Renal pelvis (tissue), 4 donors: Measurements from ENCODE around the gene TEX12. TPM values are rescaled to one million over a fixed set of nuclear protein-coding genes. Genes with fewer than 3 reads are reported as not detected.

Experiments
- DNase-seq: peaks from one replicate; pipeline ENCODE4 v3.0.0-alpha.2; 2013
- polyA plus RNA-seq, 3 donors: library from polyadenylated mRNA; unstranded; fragments of 120-200 nt; gene quantifications; one replicate each; pipeline ENCODE4 v1.2.1, GENCODE V29; 2013; ENCODE audit not compliant: insufficient read length in 3 of 3

Gene TEX12
- polyA plus RNA-seq, 3 donors, result 0.42 TPM; not detected in 2

DNA sequence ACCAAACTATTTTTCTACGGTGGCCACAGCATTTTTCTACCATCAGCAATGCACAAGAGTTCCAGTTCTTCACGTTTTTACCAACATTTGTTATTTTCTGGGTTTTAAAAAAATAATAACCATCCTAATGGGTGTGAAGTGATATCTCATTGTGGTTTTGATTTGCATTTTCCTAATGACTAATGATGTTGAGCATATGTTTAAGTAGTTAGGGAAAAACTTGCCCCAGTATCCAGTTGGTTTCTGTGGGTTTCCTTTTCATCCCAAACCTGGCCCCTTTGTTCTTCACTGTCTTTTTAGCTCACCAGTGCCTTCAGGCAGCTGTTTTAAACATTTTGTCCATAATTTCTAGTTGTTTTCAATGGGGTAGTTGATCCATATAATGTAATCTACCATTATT, 44.4 kb downstream of the TEX12 start:
- DNase-seq, result no peak

DNA sequence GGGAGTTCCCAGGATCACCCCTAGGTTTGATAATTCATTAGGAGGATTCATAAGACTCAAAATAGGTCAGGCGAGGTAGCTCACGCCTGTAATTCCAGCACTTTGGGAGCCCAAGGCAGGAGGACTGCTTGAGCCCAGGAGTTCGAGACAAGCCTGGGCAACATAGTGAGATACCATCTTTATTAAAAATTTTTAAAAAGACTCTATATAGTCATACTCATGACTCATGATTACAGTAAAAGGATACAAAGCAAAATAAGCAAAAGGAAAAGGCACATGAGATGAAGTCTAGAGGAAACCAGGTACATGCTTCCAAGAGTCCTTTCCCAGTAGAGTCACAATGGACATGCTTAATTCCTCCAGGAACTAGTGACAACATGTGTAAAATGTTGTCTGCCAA, 45.1 kb downstream of the TEX12 start:
- no peak for DNase-seq

DNA sequence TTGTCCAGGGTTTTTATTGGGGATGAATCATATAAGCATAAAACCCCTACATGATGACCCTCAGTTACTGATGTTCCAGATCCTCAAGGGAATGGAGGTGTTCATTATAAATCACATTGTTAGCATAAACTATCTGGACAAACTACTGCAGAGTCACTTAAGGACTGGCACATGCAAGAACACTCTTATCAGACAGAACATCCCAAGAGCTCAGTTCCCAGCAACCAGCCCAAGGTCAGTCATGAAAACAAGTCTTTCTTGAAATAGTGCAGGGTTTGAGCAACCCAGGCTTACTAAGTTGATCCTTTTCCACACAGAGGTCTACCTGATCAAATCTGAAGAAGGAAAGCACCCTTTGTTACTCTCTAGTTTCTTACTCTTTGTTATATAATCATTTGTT, 45.5 kb downstream of the TEX12 start:
- DNase-seq, result no peak

DNA sequence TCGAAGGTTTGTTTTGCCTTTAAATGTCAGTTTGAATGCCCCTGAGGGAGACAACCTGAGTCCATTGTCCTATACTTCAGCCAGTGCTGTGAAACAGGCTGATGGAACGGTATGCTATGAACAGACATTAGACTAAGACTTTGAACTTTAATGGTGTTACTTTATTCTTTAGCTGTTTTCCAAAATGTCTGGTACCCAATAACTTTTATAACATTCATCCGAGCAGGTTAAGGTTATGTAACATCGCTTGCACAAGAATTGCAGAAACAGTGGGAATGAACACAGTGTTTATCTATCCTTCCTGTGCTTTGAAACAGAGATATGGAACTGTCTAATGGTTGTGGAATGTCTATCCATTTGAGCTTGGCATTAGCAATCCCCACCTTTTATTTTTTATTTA, 46.6 kb downstream of the TEX12 start:
- DNase-seq, result no peak

DNA sequence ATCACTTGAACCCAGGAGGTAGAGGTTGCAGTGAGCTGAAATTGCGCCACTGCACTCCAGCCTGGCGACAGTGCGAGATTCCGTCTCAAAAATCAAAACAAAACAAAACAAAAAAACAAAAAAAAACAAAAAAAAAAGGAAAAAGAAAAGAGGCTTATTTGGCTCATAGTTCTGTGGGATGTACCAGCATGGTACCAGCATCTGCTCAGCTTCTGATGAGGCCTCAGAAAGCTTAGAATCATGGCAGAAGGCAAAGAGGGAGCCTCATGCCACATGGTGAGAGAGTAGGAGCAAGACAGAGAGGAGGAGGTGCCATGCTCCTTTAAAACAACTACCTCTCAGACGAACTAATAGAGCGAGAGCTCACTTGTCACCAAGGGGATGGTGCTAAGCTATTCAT, 48.4 kb downstream of the TEX12 start:
- DNase-seq, result no peak

DNA sequence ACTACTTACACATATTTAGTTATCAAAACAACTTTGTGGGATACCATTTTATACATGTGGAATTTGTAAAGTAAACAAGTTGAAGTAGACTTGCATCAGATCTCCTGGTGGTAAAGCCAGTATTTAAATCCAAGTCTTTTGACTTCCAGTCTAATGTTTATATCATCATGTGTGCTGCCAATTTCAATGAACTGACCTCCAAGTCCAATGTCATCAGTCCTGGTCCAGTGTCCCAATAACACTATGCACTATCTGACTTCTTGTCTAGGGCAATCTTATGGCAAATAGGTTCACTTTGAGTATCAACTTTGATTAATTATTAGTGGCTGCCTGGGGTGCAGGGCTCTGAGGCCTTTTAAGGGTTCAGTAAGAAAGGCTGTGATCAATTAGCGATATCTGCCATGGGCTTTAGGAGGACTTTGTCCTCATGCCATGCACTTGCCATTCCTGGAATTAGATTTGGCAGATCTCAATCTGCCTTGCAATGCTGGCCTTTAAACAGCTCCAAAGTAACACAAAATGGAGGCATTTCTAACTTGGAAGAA, 49.5 kb downstream of the TEX12 start:
- no peak for DNase-seq

DNA sequence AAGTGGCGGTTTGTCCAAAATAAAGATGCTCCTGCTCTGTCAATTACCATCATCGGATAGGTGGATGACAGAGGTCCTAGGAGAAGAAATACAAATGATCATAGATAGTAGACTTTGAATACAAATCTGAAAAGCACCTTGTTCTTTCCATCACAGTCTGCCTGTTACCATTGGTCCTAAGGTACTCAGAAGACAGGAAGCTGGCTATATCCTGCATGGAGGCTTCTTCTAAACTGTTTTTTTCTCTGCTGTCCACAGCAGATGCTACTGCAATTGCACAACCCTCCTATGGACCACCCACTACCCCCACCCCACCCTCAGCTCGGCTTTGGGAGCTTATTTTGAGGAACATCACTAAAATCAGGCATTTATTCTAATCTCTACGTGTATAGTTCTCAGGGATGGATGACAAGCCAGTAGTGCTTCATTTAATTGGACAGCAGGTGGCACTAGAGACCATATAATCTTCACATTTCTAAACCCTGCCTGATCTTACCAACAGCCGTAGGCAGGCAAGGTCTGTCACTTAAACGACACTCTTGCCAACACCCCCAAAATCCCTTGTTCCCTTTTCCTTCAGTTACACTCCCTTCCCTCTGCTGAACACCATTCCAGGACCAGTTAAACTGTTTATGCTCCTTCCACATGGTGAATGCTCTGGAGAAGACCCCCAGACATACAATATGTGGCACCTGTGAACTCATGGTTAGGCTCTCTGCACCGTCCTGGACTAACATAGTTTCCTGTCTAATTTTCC, 52.5 kb downstream of the TEX12 start:
- peak; percentile 74 for DNase-seq

DNA sequence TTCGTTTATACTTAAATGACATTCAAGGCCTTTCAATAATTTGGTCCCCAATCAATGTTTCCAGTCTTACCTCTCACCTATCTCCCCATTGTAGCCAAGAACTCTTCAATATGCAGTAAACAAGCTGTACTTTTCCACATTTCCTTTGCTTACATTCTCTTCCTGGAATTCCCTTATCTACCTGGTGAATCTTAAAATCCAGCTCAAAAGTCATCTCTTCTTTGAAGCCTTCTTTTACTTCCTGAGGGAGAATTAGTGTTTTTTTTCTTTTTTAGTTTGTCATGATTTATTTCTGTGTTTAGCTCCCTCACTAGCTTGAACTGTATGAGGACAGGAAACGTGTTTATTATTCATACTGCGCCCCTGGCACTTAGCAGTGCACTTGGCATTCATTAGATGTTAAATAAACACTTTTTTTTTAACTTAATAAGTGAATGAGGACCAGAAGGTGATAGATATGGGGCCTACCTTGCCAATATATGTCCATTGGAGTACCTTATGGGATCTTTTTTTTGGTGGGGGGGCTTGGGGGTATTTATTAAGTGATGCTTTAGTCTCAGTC, 54.2 kb downstream of the TEX12 start:
- DNase-seq, result no peak

Other genes with a start within 250 kb of the TEX12 start
- 10 to 100 TPM; 10.9 to 11.4 (median 10.9) TPM for gene C11orf52, start 248.5 kb upstream of the TEX12 start, polyA plus RNA-seq
- 10 to 100 TPM; 16.9 to 20.9 (median 20.0) TPM for gene DIXDC1, start 230.0 kb upstream of the TEX12 start, polyA plus RNA-seq
- gene DLAT, start 142.0 kb upstream of the TEX12 start, polyA plus RNA-seq, result 10 to 100 TPM; 45.8 to 50.1 (median 48.3) TPM
- 10 to 100 TPM in 2 of 3 donors, 1 to 10 TPM in 1; 7.9 to 13.2 (median 12.8) TPM for gene PIH1D2, start 93.4 kb upstream of the TEX12 start, polyA plus RNA-seq
- 10 to 100 TPM; 49.4 to 60.6 (median 54.4) TPM for gene NKAPD1, start 93.1 kb upstream of the TEX12 start, polyA plus RNA-seq
- 10 to 100 TPM; 67.4 to 86.2 (median 74.2) TPM for gene TIMM8B, start 80.6 kb upstream of the TEX12 start, polyA plus RNA-seq
- gene SDHD, start 80.5 kb upstream of the TEX12 start, polyA plus RNA-seq, result 100 to 1,000 TPM; 180 to 186 (median 185) TPM
- gene IL18, start 3.3 kb upstream of the TEX12 start, polyA plus RNA-seq, result 10 to 100 TPM in 1 of 3 donors, 1 to 10 TPM in 2; 4.9 to 15.5 (median 9.5) TPM
- 1 to 10 TPM; 3.5 to 7.0 (median 5.4) TPM for gene BCO2, start 8.1 kb downstream of the TEX12 start, polyA plus RNA-seq
- gene PTS, start 59.1 kb downstream of the TEX12 start, polyA plus RNA-seq, result 10 to 100 TPM; 44.6 to 62.6 (median 56.7) TPM
- gene PLET1, start 93.5 kb downstream of the TEX12 start, polyA plus RNA-seq, result under 1 TPM in 1 of 3 donors, not detected in 2; 0.14 TPM